T-cell (primary cell): Measurements from ENCODE around the gene RARG. TPM values are rescaled to one million over a fixed set of nuclear protein-coding genes. Genes with fewer than 3 reads are reported as not detected.

Source experiments
- ATAC-seq, 4 experiments: fragments of 200-7000 bp in 3 of 4; fragments of 150-1000 bp in 1 of 4; cut with Tn5 transposase; replicated peaks in 1 of 4; 1 replicate in 3 of 4; 2 replicates in 1 of 4; pipeline ENCODE4 v1.10.0; 2021; ENCODE audit warnings: moderate library complexity in 3 of 4, mild to moderate bottlenecking in 2 of 4, moderate number of reproducible peaks in 1 of 4
- CTCF ChIA-PET, 2 donors: fragments of 300-600 bp; sonication (Branson Sonifier 250); formaldehyde crosslinking; loops; one replicate each; lab custom pipeline; 2022; ENCODE audit warnings: antibody characterized with exemption in 2 of 2; lab: Charles Lee
- POLR2A ChIA-PET, 2 donors: fragments of 300-600 bp; sonication (Branson Sonifier 250); formaldehyde crosslinking; loops; one replicate each; lab custom pipeline; 2022; ENCODE audit warnings: antibody characterized with exemption in 2 of 2; lab: Charles Lee
- DNase-seq, 35 experiments: peaks; one replicate each; pipeline versions ENCODE4 v3.0.0 to v3.0.0-alpha.2; 2013 to 2023
- H3K27ac ChIP-seq: one replicate; pipeline ENCODE4 v1.5.1; 2013; ENCODE audit warnings: low read length
- H3K27me3 ChIP-seq, 2 experiments: replicated peaks in 1 of 2; 1 replicate in 1 of 2; 2 replicates in 1 of 2; pipeline versions ENCODE4 v1.6.1 to v1.7.0; 2013; ENCODE audit warnings: low read length in 1 of 2, mixed read lengths in 1 of 2; ENCODE audit not compliant: control insufficient read depth in 2 of 2, insufficient read depth in 2 of 2; ENCODE audit errors: extremely low read depth in 1 of 2
- H3K36me3 ChIP-seq, 2 donors: 1 replicate in 1 of 2; 2 replicates in 1 of 2; pipeline versions ENCODE4 v1.6.1 to v1.7.0; 2013; ENCODE audit warnings: low read length in 1 of 2; ENCODE audit not compliant: control insufficient read depth in 2 of 2, insufficient read depth in 1 of 2; ENCODE audit errors: extremely low read depth in 1 of 2
- H3K4me1 ChIP-seq, 2 experiments: 1 replicate in 1 of 2; 2 replicates in 1 of 2; pipeline versions ENCODE4 v1.6.1 to v1.7.0; 2013; ENCODE audit warnings: low read length in 2 of 2, mixed read lengths in 1 of 2; ENCODE audit not compliant: insufficient read depth in 2 of 2, control insufficient read depth in 1 of 2; ENCODE audit errors: extremely low read depth in 1 of 2
- H3K4me3 ChIP-seq, 2 donors: 1 replicate in 1 of 2; 2 replicates in 1 of 2; pipeline versions ENCODE4 v1.5.1 to v1.7.0; 2013; ENCODE audit warnings: mild to moderate bottlenecking in 2 of 2, low read length in 1 of 2, moderate library complexity in 1 of 2; ENCODE audit not compliant: control insufficient read depth in 1 of 2; ENCODE audit errors: extremely low read depth in 1 of 2
- H3K9me3 ChIP-seq: 2 replicates; pipeline ENCODE4 v1.7.0; 2013
- H3K27ac Mint-ChIP-seq, 2 donors: one replicate each; pipeline ENCODE4 v1.8.0; 2020 to 2021; ENCODE audit warnings: mild to moderate bottlenecking in 2 of 2, mixed read lengths in 2 of 2
- H3K27me3 Mint-ChIP-seq, 2 donors: one replicate each; pipeline ENCODE4 v1.8.0; 2021 to 2022; ENCODE audit warnings: mixed read lengths in 2 of 2
- H3K36me3 Mint-ChIP-seq: one replicate; pipeline ENCODE4 v1.8.0; 2021; ENCODE audit warnings: mixed read lengths
- H3K4me1 Mint-ChIP-seq, 3 donors: one replicate each; pipeline ENCODE4 v1.8.0; 2020 to 2022; ENCODE audit warnings: mixed read lengths in 3 of 3, mild to moderate bottlenecking in 1 of 3
- H3K4me3 Mint-ChIP-seq, 3 donors: one replicate each; pipeline ENCODE4 v1.8.0; 2020 to 2022; ENCODE audit warnings: mild to moderate bottlenecking in 3 of 3, mixed read lengths in 3 of 3, moderate library complexity in 3 of 3
- H3K9me3 Mint-ChIP-seq, 3 donors: one replicate each; pipeline ENCODE4 v1.8.0; 2020 to 2022; ENCODE audit warnings: mixed read lengths in 3 of 3
- WGBS: methylation state at CpG from one replicate; pipeline ENCODE4 v1.1.5; 2013; ENCODE audit warnings: missing lambda C conversion rate; ENCODE audit not compliant: insufficient coverage; 5-methylcytosine and 5-hydroxymethylcytosine counted together
- total RNA-seq, 35 experiments: library from RNA in 6 of 35; stranded (reverse) in 6 of 35; fragments of 120-200 nt in 1 of 35; gene quantifications; one replicate each; pipeline versions ENCODE4 v1.2.1 to v1.2.4 and lab custom pipeline; 2013 to 2026

Gene RARG
- total RNA-seq, 5 donors from 2014 or later (not counting 1 experiment from before 2014, with no cell fraction given): 20.3 to 91.3 (median 74.2) TPM

DNA sequence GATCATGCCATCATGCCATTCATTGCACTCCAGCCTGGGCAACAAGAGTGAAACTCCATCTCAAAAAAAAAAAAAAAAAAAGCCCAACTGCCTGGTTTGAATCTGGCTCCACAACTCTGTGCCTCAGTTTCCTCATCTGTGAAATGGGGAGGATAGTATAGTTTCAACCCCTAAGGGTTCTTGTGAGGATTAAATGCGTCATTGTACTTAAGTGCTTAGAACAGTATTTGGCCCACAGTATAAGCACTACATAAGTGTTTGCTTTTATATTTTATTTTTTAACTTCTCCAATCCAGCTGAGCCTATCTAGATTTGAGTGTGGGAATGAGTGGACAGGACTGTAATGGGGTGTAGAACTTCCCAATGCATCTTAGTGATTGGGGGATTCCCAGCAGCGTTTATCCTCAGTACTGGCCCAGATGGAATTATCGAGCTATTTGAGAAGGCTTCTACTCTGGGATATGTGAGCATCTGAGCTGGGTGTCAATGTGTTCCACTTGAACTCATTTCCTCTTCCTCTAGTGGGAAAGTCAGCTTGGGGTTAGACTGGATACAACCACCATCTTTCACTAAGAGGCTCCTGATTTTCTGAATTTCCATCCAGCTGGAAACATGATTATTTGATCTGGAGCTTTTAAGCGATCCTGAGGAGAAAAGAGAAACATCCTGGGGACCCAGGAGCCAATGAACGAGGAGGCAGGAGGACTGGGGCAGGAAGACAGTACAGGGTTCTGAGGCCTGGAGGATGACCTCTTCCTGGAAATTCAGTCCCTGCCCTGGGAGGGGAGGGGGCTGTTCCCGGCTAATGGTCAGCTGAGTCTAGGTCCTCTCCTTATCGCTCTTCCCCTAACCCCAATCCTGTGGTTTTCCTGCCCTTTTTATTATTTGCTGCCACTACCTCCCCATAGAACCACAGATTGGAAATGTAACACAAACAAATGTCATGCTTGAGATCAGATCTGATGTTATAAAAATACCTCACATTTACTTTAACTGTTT is 26.8 kb upstream of the RARG start:
- ChIA-PET CTCF (interaction anchor here in 1 of 2 donors (0.6 to 1.5 kb wide), 3 partner anchors 9 to 194 kb away, joined by 4 to 6 read pairs (median 4); partner anchors contain the start of genes ESPL1 and PFDN5), POLR2A (no interaction called here)
- Histone ChIP-seq H3K4me1 (peaks cover 17 to 25% of the 10 kb centered on the region in 2 experiments), H3K27ac (no peak overlapping the region), H3K9me3 (no peaks in the 10 kb centered on the region), H3K36me3 (peaks cover 0 to 4% of the 10 kb centered on the region in 2 donors), H3K27me3 (no peaks in the 10 kb centered on the region), H3K4me3 (no peak overlapping the region)
- ATAC-seq: no peak
- DNase-seq: no peak
- peak overlapping the region; percentile 48 to 63 for H3K27ac Mint-ChIP-seq
- H3K36me3 Mint-ChIP-seq: no peaks in the 10 kb centered on the region
- 88% methylated on average over 2 of the region's 7 CpGs for WGBS
- no peak overlapping the region for H3K4me3 Mint-ChIP-seq
- no peaks in the 10 kb centered on the region for H3K9me3 Mint-ChIP-seq
- H3K4me1 Mint-ChIP-seq: peaks cover 24 to 38% (median 25%) of the 10 kb centered on the region in 3 donors
- H3K27me3 Mint-ChIP-seq: no peaks in the 10 kb centered on the region

GRCh38 chr12:53255996-53256395 is 24.0 kb upstream of the RARG start:
- ATAC-seq: no peak
- CTCF ChIA-PET: interaction anchor here in 1 of 2 donors (0.9 to 1.0 kb wide), 2 partner anchors 12 to 20 kb away, joined by 3 read pairs; no protein-coding TSS in a partner anchor
- H3K36me3 Mint-ChIP-seq: peaks cover 5% of the 10 kb centered on the region
- peak overlapping the region; percentile 60 to 81 for H3K27ac Mint-ChIP-seq
- no peak overlapping the region for H3K27ac ChIP-seq
- H3K4me3 Mint-ChIP-seq: no peak overlapping the region
- no CpG with 5 or more reads among the region's 3 CpGs for WGBS
- no peaks in the 10 kb centered on the region for H3K9me3 Mint-ChIP-seq
- peaks cover 38 to 61% (median 46%) of the 10 kb centered on the region in 3 donors for H3K4me1 Mint-ChIP-seq
- POLR2A ChIA-PET: no interaction called here
- H3K9me3 ChIP-seq: no peaks in the 10 kb centered on the region
- H3K27me3 ChIP-seq: no peaks in the 10 kb centered on the region
- no peak for DNase-seq
- no peak overlapping the region for H3K4me3 ChIP-seq
- H3K36me3 ChIP-seq: peaks cover 0 to 5% of the 10 kb centered on the region in 2 donors
- H3K27me3 Mint-ChIP-seq: no peaks in the 10 kb centered on the region
- H3K4me1 ChIP-seq: peaks cover 26 to 49% of the 10 kb centered on the region in 2 experiments

- Mint-ChIP-seq H3K4me3 (peak overlapping the region in 1 of 3 donors; percentile 31), H3K9me3 (no peaks in the 10 kb centered on the region), H3K27ac (peak overlapping the region; percentile 73 to 81), H3K36me3 (peaks cover 5% of the 10 kb centered on the region), H3K27me3 (no peaks in the 10 kb centered on the region), H3K4me1 (peaks cover 38 to 65% (median 46%) of the 10 kb centered on the region in 3 donors)
- ATAC-seq (no peak), DNase-seq (no peak)
- ChIA-PET CTCF (interaction anchor here (0.5 to 2.6 kb wide), 4 partner anchors 13 to 35 kb away, joined by 3 to 15 read pairs (median 5); partner anchors contain the start of gene ESPL1 (in 1 of the 2)), POLR2A (no interaction called here)
- 80% methylated on average over 1 of the region's 1 CpG for WGBS
- Histone ChIP-seq H3K27ac (no peak overlapping the region), H3K27me3 (no peaks in the 10 kb centered on the region), H3K36me3 (peaks cover 0 to 5% of the 10 kb centered on the region in 2 donors), H3K4me1 (peaks cover 26 to 51% of the 10 kb centered on the region in 2 experiments), H3K9me3 (no peaks in the 10 kb centered on the region), H3K4me3 (no peak overlapping the region)
Observed at GRCh38 chr12:53254816-53255545, 23.0 kb upstream of the RARG start.

DNA sequence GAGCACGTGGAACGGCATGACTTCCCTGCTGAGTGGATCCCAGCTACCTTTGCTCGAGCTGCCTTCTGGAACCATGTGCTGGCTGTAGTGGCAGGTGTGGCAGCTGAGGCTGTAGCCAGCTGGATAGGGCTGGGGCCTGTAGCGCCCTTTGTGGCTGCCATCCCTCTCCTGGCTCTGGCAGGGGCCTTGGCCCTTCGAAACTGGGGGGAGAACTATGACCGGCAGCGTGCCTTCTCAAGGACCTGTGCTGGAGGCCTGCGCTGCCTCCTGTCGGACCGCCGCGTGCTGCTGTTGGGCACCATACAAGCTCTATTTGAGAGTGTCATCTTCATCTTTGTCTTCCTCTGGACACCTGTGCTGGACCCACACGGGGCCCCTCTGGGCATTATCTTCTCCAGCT is 21.3 kb upstream of the RARG start:
- 97% methylated on average over 12 of the region's 13 CpGs for WGBS
- Histone ChIP-seq H3K27me3 (no peaks in the 10 kb centered on the region), H3K27ac (no peak overlapping the region), H3K9me3 (no peaks in the 10 kb centered on the region), H3K4me1 (peaks cover 26 to 51% of the 10 kb centered on the region in 2 experiments), H3K36me3 (peaks cover 0 to 5% of the 10 kb centered on the region in 2 donors), H3K4me3 (peak overlapping the region in 1 of 2 donors; percentile 63)
- DNase-seq: no peak
- peaks cover 5% of the 10 kb centered on the region for H3K36me3 Mint-ChIP-seq
- peak overlapping the region; percentile 92 to 93 for H3K27ac Mint-ChIP-seq
- H3K4me3 Mint-ChIP-seq: peak overlapping the region; percentile 85 to 99 (median 96)
- ATAC-seq: no peak
- CTCF ChIA-PET: interaction anchor here in 1 of 2 donors (0.6 to 3.0 kb wide), 5 partner anchors 9 to 39 kb away, joined by 3 to 22 read pairs (median 6); partner anchors contain the start of gene ESPL1
- peaks cover 38 to 56% (median 46%) of the 10 kb centered on the region in 3 donors for H3K4me1 Mint-ChIP-seq
- no peaks in the 10 kb centered on the region for H3K9me3 Mint-ChIP-seq
- no peaks in the 10 kb centered on the region for H3K27me3 Mint-ChIP-seq
- POLR2A ChIA-PET: no interaction called here

DNA sequence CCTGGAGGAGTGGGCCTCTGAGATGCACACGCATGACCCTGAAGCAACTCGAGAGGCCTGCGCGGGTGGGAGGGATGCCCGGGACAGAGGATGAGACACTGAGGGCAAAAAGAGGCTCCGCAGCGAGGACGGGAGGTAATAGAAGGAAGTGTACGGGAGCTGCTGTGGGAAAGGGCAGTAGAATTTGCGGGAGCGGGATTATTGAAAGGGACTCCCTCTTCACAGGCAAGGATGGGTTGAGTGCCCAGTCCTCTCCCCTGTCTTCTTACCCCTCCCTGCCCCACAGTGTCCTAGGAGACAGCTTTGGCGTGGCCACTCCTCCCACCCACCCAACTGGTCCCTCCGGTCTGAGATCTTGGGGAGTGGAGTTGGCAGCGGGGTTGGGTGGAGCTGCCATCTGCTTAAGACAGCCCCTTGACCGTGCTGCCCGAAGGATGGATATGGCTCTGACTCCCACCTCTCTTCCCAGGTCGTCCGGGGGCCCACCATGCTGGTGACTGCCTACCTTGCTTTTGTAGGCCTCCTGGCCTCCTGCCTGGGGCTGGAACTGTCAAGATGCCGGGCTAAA is 20.4 kb upstream of the RARG start:
- ATAC-seq: no peak

More for the DNA sequence above, 20.4 kb upstream of the RARG start:
- Histone ChIP-seq H3K27ac (peak overlapping the region; percentile 35), H3K4me1 (peaks cover 26 to 51% of the 10 kb centered on the region in 2 experiments), H3K27me3 (no peaks in the 10 kb centered on the region), H3K4me3 (peak overlapping the region; percentile 63 to 75), H3K36me3 (peaks cover 0 to 5% of the 10 kb centered on the region in 2 donors), H3K9me3 (no peaks in the 10 kb centered on the region)
- Mint-ChIP-seq H3K36me3 (peaks cover 5% of the 10 kb centered on the region), H3K4me1 (peaks cover 38 to 53% (median 46%) of the 10 kb centered on the region in 3 donors), H3K27ac (peak overlapping the region; percentile 92 to 93), H3K4me3 (peak overlapping the region; percentile 85 to 99 (median 96)), H3K9me3 (no peaks in the 10 kb centered on the region), H3K27me3 (no peaks in the 10 kb centered on the region)
- DNase-seq: peak in 2 of 35 experiments; percentile 15 to 25
- ChIA-PET CTCF (interaction anchor here (0.5 to 3.0 kb wide), 5 partner anchors 16 to 174 kb away, joined by 3 to 22 read pairs (median 4); partner anchors contain the start of genes AAAS (in 1 of the 2) and ESPL1 (in 1 of the 2)), POLR2A (interaction anchor here in 1 of 2 donors (0.6 kb wide), 1 partner anchor 32 kb away, joined by 5 read pairs; no protein-coding TSS in a partner anchor)
- 27% methylated on average over 7 of the region's 19 CpGs for WGBS
